Neural cell (in vitro differentiated cells): ENCODE data around the gene MEAF6. TPM values are rescaled to one million over a fixed set of nuclear protein-coding genes. Genes with fewer than 3 reads are reported as not detected.
"Not testable (repeated sequence)": the region's sequence is repeated elsewhere in the genome, so short reads cannot be mapped to it uniquely, and the experiment has no call there.

Experiments
- H2AFZ ChIP-seq: fragments of 200-600, 300-800 bp; sonication (generic), shearing (Covaris generic); 2 replicates; pipeline ENCODE4 v1.6.0; 2014; ENCODE audit warnings: low read depth, mild to moderate bottlenecking, antibody characterized with exemption, low read length, moderate library complexity
- H3F3A ChIP-seq: fragments of 200-600 bp; shearing (Covaris generic); 2 replicates; pipeline ENCODE4 v1.6.1; 2016; ENCODE audit warnings: mild to moderate bottlenecking, moderate library complexity, mixed read lengths, antibody characterized with exemption, low read length; ENCODE audit not compliant: insufficient read depth, poor library complexity, severe bottlenecking
- H3K27ac ChIP-seq: fragments of 200-600, 300-800 bp; sonication (generic), shearing (Covaris generic); 2 replicates; pipeline ENCODE4 v1.5.1; 2014; ENCODE audit warnings: mild to moderate bottlenecking, low read length, moderate library complexity
- H3K27me3 ChIP-seq: fragments of 300-800, 200-600 bp; sonication (generic), shearing (Covaris generic); 2 replicates; pipeline ENCODE4 v1.6.0; 2014; ENCODE audit warnings: mild to moderate bottlenecking, low read depth, low read length, moderate library complexity; ENCODE audit not compliant: insufficient read depth
- H3K36me3 ChIP-seq: fragments of 300-800, 200-600 bp; sonication (generic), shearing (Covaris generic); 2 replicates; pipeline ENCODE4 v1.5.1; 2014; ENCODE audit warnings: mild to moderate bottlenecking, antibody characterized with exemption, low read length, moderate library complexity; ENCODE audit not compliant: insufficient read depth
- H3K4me2 ChIP-seq: fragments of 300-800, 200-600 bp; sonication (generic), shearing (Covaris generic); 2 replicates; pipeline ENCODE4 v1.6.0; 2014; ENCODE audit warnings: mild to moderate bottlenecking, low read length
- H3K4me3 ChIP-seq: fragments of 300-800, 200-600 bp; sonication (generic), shearing (Covaris generic); 2 replicates; pipeline ENCODE4 v1.5.1; 2014; ENCODE audit warnings: mild to moderate bottlenecking, low read length, moderate library complexity
- H3K79me2 ChIP-seq: fragments of 200-600 bp; shearing (Covaris generic); replicated peaks from 2 replicates; pipeline ENCODE4 v1.6.0; 2014; ENCODE audit warnings: mild to moderate bottlenecking, low read length, moderate library complexity; ENCODE audit not compliant: insufficient read depth
- H3K9ac ChIP-seq: fragments of 300-800, 200-600 bp; sonication (generic), shearing (Covaris generic); 2 replicates; pipeline ENCODE4 v1.6.1; 2016; ENCODE audit warnings: mild to moderate bottlenecking, low read length, mixed read lengths
- H3K9me2 ChIP-seq: fragments of 200-600 bp; shearing (Covaris generic); 2 replicates; pipeline ENCODE4 v1.6.1; 2016; ENCODE audit warnings: mild to moderate bottlenecking, low read length, mixed read lengths; ENCODE audit not compliant: insufficient read depth
- H3K9me3 ChIP-seq: fragments of 200-600, 300-800 bp; sonication (generic), shearing (Covaris generic); 2 replicates; pipeline ENCODE4 v1.6.1; 2016; ENCODE audit warnings: mild to moderate bottlenecking, mixed run types, low read length, moderate library complexity, mixed read lengths
- H4K20me1 ChIP-seq: fragments of 200-600 bp; shearing (Covaris generic); 2 replicates; pipeline ENCODE4 v1.6.1; 2016; ENCODE audit warnings: mild to moderate bottlenecking, mixed run types; ENCODE audit not compliant: insufficient read depth
- CTCF ChIP-seq: fragments of 450-650 bp; IDR thresholded peaks from 2 replicates; pipeline ENCODE4 v1.5.1; 2014; ENCODE audit warnings: antibody characterized with exemption, mild to moderate bottlenecking, moderate library complexity; ENCODE audit not compliant: poor library complexity, severe bottlenecking
- EZH2 ChIP-seq: fragments of 200-600, 300-800 bp; shearing (Covaris generic), sonication (generic); IDR thresholded peaks from 2 replicates; pipeline ENCODE4 v1.6.1; 2014; ENCODE audit warnings: antibody characterized with exemption, low read length, borderline replicate concordance, mild to moderate bottlenecking; ENCODE audit not compliant: insufficient read depth, poor library complexity, severe bottlenecking
- MXI1 ChIP-seq: fragments of 450-650 bp; conservative IDR thresholded peaks from 2 replicates; pipeline ENCODE4 v1.6.1; 2014; ENCODE audit warnings: antibody characterized with exemption, mild to moderate bottlenecking; ENCODE audit not compliant: poor library complexity, severe bottlenecking
- POLR2AphosphoS5 ChIP-seq: IDR thresholded peaks from 2 replicates; pipeline ENCODE4 v1.6.1; 2012
- RAD21 ChIP-seq: fragments of 450-650 bp; conservative IDR thresholded peaks from 2 replicates; pipeline ENCODE4 v1.6.1; 2014; ENCODE audit warnings: antibody characterized with exemption, mild to moderate bottlenecking, moderate library complexity
- TAF1 ChIP-seq: IDR thresholded peaks from 2 replicates; pipeline ENCODE4 v1.6.1; 2012; ENCODE audit warnings: low read depth
- polyA plus RNA-seq: library from polyadenylated mRNA; depleted of rRNA; stranded (reverse); fragments of >200 nt; gene quantifications from 2 replicates; pipeline ENCODE4 v1.2.3, GENCODE V29; 2014

Gene MEAF6
- polyA plus RNA-seq, 1 donor from 2014 or later = 351 TPM

- Histone ChIP-seq H3K27ac (no peak overlapping the region), H3K4me2 (no peak overlapping the region)
Observed at GRCh38 chr1:37533317-37534093, 18.9 kb upstream of the MEAF6 start.

GRCh38 chr1:37532418-37533156 lies 18.0 kb upstream of the MEAF6 start:
- not testable (repeated sequence) for H4K20me1 ChIP-seq, H3K27me3 ChIP-seq, H2AFZ ChIP-seq, H3K9ac ChIP-seq, H3K27ac ChIP-seq, H3F3A ChIP-seq, H3K9me3 ChIP-seq, H3K4me2 ChIP-seq, H3K9me2 ChIP-seq, H3K4me3 ChIP-seq, H3K79me2 ChIP-seq, H3K36me3 ChIP-seq

More at GRCh38 chr1:37533317-37534093, 18.9 kb upstream of the MEAF6 start:
- no peak overlapping the region for H3K4me3 ChIP-seq
- no peaks in the 10 kb centered on the region for H4K20me1 ChIP-seq
- no peaks in the 10 kb centered on the region for H3K27me3 ChIP-seq
- no peak overlapping the region for H3K9ac ChIP-seq
- H2AFZ ChIP-seq = no peak overlapping the region
- no peaks in the 10 kb centered on the region for H3K9me3 ChIP-seq
- no peak for TF ChIP-seq EZH2
- TF ChIP-seq POLR2AphosphoS5 = no peak
- no peak for TF ChIP-seq MXI1
- H3K36me3 ChIP-seq = no peaks in the 10 kb centered on the region
- H3F3A ChIP-seq = no peaks in the 10 kb centered on the region
- H3K79me2 ChIP-seq = no peaks in the 10 kb centered on the region
- H3K9me2 ChIP-seq = no peaks in the 10 kb centered on the region

GRCh38 chr1:37529888-37530287 lies 15.3 kb upstream of the MEAF6 start:
- H3K27ac ChIP-seq, H2AFZ ChIP-seq, H3K9me2 ChIP-seq, H3F3A ChIP-seq, H3K9me3 ChIP-seq, H3K36me3 ChIP-seq, H4K20me1 ChIP-seq, H3K4me3 ChIP-seq, H3K27me3 ChIP-seq, H3K79me2 ChIP-seq, H3K9ac ChIP-seq, H3K4me2 ChIP-seq: not testable (repeated sequence)

DNA sequence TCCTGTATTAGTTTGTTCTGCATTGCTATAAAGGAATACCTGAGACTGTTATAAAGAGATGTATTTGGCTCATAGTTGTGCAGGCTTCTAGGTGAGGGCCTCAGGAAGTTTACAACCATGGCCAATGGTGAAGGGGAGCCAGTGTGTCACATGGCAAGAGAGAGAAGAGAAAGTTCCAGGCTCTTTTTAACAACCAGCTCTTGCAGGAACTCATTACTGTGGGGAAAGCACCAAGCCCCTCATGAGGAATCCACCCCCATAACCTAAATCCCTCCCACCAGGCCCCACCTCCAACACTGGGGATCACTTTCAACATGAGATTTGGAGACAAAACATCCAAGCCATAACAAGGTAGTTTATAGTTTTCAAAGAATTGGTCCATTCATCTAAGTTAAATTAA lies 5.0 kb upstream of the MEAF6 start:
- no peaks in the 10 kb centered on the region for H3K9me3 ChIP-seq
- H3K4me2 ChIP-seq = no peak overlapping the region
- no peaks in the 10 kb centered on the region for H3K79me2 ChIP-seq
- no peaks in the 10 kb centered on the region for H3K36me3 ChIP-seq
- H4K20me1 ChIP-seq = no peaks in the 10 kb centered on the region
- H3K4me3 ChIP-seq = no peak overlapping the region
- H3K27me3 ChIP-seq = no peaks in the 10 kb centered on the region
- H3K9ac ChIP-seq = no peak overlapping the region
- no peak for TF ChIP-seq TAF1
- no peak for TF ChIP-seq CTCF
- TF ChIP-seq RAD21 = no peak
- no peaks in the 10 kb centered on the region for H3K9me2 ChIP-seq
- H2AFZ ChIP-seq = no peak overlapping the region
- no peak overlapping the region for H3K27ac ChIP-seq
- H3F3A ChIP-seq = no peaks in the 10 kb centered on the region

DNA sequence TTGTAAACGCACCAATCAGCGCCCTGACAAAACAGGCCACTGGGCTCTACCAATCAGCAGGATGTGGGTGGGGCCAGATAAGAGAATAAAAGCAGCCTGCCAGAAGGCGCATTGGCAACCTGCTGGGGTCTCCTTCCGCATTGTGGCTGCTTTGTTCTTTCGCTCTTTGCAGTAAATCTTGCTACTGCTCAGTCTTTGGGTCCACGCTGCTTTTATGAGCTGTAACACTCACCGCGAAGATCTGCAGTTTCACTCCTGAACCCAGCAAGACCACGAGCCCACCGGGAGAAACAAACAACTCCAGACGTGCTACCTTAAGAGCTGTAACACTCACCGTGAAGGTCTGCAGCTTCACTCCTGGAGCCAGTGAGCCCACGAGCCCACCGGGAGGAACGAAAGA lies 4.4 kb upstream of the MEAF6 start:
- H3K27ac ChIP-seq, H4K20me1 ChIP-seq, H3K27me3 ChIP-seq, H3K9ac ChIP-seq, H3K9me2 ChIP-seq, H3K4me2 ChIP-seq, H2AFZ ChIP-seq, H3K4me3 ChIP-seq, H3K36me3 ChIP-seq, H3K79me2 ChIP-seq, H3K9me3 ChIP-seq, H3F3A ChIP-seq: not testable (repeated sequence)

DNA sequence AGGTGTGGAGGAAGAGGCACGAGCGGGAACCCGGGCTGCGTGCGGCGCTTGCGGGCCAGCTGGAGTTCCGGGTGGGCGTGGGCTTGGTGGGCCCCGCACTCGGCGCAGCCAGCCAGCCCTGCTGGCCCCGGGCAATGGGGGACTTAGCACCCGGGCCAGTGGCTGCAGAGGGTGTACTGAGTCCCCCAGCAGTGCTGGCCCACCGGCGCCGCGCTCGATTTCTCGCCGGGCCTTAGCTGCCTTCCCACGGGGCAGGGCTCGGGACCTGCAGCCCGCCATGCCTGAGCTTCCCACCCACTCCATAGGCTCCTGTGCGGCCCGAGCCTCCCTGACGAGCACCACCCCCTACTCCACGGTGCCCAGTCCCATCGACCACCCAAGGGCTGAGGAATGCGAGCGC lies 3.7 kb upstream of the MEAF6 start:
- H3K27ac ChIP-seq, H3K27me3 ChIP-seq, H3K36me3 ChIP-seq, H3K79me2 ChIP-seq, H3K4me2 ChIP-seq, H2AFZ ChIP-seq, H4K20me1 ChIP-seq, H3K4me3 ChIP-seq, H3K9me3 ChIP-seq, H3F3A ChIP-seq, H3K9ac ChIP-seq, H3K9me2 ChIP-seq: not testable (repeated sequence)
